Hepatocyte (in vitro differentiated cells): Measurements from ENCODE around the gene ATXN10.

ENCODE experiments used
- EZH2 ChIP-seq: fragments of 200-600 bp; sonication (generic); IDR thresholded peaks from 2 replicates; pipeline ENCODE4 v1.6.1; 2016; ENCODE audit warnings: antibody characterized with exemption, mild to moderate bottlenecking, borderline replicate concordance
- EZH2phosphoT487 ChIP-seq: fragments of 200-600 bp; sonication (generic); IDR thresholded peaks from one replicate; pipeline ENCODE4 v1.6.1; 2018; ENCODE audit warnings: antibody characterized with exemption, mild to moderate bottlenecking, low read depth, moderate library complexity; ENCODE audit not compliant: unreplicated experiment, severe bottlenecking
- TF ChIP-seq, protein P1 (sequence below): fragments of 200-600 bp; sonication (generic); IDR thresholded peaks from 2 replicates; pipeline ENCODE4 v1.5.1; 2016; ENCODE audit warnings: antibody characterized with exemption, mild to moderate bottlenecking; ENCODE audit not compliant: poor library complexity

DNA sequence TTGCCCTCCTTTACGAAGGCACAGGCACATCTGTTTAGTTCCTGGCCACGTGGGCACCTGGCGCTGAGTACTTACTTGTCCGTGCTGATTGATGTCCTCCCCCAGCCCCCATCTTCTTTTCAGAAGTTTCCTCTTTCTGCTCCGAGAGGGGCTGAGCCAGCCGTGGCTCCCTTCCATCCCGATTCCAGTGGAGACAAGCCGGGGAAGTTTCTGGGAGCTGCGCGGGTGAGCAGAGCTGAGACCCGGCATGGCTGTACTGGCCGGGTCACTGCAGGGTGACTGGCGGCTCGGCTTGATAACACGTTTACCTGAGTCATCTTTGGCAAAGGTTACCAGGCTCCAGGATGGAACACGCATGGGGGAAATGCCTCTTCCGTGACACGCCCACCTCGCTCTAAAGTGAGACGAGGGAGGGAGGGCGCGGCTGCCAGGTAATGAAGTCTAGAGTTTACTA is 45.4 kb upstream of the ATXN10 start:
- TF ChIP-seq, protein P1, sequence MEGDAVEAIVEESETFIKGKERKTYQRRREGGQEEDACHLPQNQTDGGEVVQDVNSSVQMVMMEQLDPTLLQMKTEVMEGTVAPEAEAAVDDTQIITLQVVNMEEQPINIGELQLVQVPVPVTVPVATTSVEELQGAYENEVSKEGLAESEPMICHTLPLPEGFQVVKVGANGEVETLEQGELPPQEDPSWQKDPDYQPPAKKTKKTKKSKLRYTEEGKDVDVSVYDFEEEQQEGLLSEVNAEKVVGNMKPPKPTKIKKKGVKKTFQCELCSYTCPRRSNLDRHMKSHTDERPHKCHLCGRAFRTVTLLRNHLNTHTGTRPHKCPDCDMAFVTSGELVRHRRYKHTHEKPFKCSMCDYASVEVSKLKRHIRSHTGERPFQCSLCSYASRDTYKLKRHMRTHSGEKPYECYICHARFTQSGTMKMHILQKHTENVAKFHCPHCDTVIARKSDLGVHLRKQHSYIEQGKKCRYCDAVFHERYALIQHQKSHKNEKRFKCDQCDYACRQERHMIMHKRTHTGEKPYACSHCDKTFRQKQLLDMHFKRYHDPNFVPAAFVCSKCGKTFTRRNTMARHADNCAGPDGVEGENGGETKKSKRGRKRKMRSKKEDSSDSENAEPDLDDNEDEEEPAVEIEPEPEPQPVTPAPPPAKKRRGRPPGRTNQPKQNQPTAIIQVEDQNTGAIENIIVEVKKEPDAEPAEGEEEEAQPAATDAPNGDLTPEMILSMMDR: no peak
- TF ChIP-seq EZH2 (no peak), EZH2phosphoT487 (no peak)
